Activated T-helper 9 cell treated with anti-CD3 and anti-CD28 coated beads, Interleukin-2, amount 50 U/mL, for 16 hours (primary cell): ENCODE measurements around the gene SNCB.

Experiments used
- DNase-seq: peaks from one replicate; pipeline ENCODE4 v3.0.0-alpha.2; 2020; ENCODE audit warnings: low read depth

The SNCB gene

DNA sequence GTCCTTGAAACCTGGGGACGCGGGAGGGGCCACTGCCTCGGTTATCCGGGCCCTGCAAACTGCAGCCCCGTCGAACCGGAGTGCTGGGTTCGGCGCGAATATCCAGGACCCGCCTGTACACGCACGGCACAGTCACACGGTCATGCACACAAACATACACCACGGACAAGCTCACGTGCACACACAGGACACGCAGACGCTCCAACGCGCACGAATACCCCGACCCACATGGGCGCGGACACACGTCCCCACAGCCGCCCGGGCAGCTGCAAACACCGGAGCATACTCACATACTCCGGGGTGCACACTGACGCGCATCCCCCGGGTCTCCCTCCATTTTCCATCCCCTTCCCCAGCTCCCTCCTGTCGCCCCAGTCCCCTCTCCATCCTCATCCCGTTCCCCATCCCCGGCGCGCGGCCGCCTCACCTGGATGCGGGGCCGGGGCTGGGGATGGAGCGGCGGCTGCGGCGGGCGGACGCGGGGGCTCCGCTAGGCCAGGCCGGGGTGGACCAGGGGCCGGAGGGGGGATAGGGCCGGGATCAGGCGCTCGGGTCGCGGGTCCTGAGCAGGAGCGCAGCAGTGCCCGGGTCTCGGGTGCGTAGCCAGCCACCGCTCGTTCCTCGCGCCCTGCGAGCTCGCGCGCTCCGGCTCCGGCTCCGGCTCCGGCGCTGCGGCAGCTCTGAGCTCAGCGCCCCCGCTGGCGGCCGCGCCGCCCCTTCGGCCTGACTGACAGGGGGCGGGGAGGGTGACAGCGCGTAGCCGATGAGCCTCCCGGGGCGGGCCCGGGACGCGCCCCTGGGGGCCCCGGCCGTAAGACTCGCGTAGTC is at the start of gene SNCB, which contains the start of gene EIF4E1B:
SNCB (minus strand) TSS at position 682 of the 828 bp plus-strand sequence. CDS start 880 bp downstream, outside the sequence.
EIF4E1B (plus strand) TSS at position 823 of the 828 bp plus-strand sequence. CDS start 12,113 bp downstream, outside the sequence.
- no peak for DNase-seq

DNA sequence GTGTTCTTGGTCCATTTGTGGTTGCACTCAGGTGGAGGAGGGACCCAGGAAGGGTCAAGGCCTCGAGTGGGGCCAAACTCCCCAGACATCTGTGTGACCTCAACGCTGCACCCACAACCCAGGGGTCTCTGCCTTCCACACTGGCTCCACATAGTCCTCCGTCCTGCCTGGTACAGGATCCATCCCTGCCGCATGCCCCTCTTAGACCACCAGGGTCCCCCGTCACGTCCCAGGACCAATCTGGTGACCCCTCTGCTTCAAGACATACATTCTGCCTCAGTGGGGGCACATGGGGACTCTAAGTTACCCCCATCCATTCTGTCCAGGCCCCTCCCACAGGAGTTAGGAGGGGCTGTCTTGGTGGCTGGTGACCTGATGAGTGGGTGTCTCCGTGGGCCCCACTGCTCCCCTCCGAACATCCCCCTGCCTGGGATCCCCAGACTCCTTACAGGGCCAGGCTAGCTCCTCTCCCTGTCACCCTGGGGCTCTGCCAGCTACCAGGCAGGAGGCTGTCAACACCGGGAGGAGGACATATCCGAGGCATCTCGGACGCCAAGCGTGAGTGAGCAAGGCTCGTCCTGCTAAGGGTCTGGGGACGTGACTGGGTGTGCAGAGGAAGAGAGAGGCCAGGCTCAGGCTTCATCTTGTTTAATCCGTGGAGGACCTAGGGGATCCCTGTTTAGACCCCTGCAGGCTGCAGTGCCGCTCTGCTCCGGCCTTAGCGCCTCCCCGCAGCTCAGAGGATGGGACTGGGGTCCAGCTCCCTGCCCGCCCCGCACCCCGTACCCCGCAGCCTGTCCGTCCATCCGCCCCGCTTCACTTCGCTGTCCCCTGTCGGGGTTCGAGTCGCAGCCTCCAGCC is 49.3 kb upstream of the SNCB start:
- DNase-seq, result no peak

DNA sequence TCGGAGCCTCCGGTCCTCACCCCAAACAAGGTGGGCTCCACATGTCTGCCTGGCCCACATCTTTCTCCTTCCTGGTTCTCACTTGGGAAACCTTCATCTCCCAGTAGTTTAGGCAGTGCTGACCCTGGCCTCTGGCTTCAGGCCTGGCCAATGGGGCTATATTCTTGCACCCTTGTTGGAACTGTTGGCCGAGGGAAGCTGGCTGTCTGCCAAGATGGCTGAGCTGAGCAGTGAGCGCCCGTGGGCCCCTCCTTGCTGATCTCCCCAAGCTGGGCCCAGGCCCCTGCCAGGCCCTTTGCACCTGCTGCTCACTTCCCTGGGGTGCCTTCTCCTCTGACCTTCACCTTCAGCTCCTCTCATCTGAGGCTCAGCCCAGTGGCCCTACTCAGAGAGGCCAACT is 48.2 kb upstream of the SNCB start:
- no peak for DNase-seq

DNA sequence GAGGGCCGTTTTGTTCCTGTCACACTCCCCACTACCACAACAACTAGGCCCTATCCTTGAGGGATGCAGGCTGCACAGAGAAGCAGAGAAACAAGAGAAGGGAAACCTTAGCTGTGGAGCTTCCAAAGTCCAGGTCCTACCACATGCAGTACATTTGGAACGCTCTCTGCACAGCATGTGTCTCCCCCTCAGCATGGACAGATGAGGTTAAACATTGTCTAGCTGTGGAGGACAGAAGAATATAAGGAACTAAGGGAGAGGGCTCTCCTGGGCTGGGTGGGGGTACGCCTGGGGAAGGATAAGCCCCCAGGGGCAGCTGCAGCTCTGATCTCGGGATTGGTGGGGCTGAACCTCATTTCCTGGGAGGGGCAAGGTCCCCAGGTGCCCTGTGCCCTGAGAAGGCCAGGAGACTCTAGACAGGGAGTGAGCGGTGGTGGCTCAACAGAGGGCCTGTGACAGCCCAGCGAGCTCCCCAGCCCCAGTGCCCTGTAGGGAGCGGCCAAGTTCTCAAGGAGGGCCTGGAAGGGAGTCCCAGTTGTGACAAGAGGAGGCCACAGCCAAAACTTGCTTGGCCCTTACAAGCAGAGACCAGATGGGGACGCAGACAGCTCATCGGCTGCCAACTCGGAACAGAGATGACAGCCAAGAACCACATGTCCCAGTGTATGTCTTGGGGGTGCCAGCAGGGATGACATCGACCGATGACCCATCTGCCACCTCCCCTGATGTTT is 47.0 kb upstream of the SNCB start:
- no peak for DNase-seq

DNA sequence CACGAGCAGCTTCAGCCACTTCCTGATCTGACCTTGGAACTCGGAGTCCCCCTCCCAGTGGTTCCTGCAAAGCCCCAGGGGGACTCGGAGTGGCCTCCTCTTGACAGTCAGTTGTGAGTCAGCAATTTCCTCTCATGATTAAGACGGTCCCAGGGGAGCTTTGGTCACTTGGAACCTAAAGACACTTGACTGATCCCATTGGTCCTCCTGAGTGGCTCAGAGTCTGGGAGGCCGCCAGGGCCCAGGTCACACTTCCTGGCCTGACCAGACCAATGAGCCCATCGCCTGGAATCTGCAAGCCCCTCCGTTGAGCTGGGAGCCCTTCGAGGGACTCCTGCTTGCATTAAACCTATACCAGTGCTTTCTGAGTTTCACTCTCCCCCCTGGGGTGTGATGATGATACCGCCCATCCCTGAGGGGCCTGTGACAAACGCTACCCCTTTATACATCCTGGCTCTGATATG is 46.1 kb upstream of the SNCB start:
- no peak for DNase-seq

DNA sequence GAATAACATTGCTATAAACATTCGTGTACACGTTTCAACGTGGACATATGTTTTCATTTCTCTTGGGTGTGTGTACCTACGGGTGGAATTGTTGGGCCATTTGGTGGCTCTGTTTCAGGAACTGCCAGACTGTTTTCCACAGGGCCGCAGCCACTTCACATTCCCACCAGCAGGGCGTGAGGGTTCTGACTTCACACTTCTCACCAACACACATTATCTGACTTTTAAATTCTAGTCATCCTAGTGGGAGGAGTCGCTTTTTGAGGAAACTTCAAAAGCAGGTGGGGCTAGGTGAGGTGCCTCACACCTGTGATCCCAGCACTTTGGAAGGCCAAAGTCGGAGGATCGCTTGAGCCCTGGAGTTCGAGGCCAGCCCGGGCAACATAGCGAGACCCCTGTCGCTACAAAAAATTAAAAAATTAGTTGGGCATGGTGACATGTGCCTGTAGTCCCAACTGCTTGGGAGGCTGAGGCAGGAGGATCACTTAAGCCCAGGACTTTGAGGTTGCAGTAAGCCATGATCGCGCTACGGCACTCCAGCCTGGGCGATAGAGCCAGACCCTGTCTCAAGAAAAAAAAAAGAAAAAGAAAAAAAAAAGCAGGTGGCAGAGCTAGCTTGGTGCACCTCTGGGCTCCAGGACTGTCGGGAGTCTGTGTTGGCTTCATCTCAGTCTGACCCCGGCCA is 45.5 kb upstream of the SNCB start:
- no peak for DNase-seq

DNA sequence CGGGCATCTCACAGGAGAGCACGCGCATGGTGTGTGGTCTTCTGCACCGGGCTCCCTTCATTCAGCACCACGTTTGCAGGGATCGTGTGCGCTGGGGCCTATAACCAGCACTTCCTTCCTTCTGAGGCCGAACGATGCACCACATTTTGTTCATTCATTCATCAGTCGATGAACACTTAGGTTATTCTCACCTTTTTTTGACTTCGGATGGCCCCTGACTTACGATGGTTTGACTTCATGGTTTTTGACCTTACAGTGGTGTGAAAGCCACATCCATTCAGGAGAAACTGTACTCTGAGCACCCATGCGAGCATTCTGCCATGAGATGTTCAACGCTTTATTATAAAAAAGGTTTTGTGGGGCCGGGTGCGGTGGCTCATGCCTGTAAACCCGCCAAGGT is 44.5 kb upstream of the SNCB start:
- DNase-seq, result no peak

DNA sequence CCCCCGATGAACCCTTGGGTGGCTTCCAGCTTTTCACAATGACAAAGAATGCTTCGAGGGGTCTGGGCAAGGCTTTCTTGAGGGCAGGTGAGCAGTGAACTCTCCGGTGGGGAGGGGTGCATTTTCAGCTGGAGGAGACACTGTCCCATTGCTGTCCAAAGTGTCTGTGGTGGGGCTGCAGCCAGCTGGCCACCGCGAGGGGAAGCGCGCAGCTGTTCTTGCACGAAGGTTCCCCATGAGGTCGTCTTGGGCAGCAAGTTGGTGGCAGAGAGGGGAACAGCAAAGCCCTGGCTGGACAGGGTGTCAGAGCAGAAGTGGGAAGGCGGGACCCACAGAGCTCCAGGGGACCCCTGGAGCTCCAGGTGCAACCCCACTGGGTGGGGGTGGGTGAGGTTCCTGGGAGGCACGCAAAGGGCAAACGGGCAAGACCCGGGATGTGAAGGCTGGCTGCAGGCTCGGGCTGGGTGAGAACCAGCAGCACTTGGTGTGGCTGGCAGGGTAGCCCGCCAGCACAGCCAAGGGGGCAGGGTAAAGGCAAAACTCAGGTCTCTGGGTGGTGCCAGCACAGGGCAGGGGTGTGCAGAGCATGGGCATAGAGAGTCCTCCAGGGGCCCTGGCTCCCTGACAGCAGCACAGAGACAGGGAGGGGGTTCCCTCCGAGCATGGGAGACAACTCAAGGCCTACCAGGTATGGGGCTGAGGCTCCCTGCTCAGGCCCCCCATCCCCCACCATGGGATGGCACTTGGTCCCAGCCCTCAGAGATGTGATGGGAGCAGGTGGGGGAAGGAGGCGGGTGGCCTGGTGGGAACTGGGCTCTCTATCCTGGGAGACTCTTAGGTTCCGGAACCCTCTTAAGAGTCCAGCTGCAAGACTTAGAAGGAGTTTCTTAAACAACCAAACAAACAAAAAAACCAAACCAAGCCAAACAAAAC is 43.6 kb upstream of the SNCB start:
- DNase-seq, result no peak

DNA sequence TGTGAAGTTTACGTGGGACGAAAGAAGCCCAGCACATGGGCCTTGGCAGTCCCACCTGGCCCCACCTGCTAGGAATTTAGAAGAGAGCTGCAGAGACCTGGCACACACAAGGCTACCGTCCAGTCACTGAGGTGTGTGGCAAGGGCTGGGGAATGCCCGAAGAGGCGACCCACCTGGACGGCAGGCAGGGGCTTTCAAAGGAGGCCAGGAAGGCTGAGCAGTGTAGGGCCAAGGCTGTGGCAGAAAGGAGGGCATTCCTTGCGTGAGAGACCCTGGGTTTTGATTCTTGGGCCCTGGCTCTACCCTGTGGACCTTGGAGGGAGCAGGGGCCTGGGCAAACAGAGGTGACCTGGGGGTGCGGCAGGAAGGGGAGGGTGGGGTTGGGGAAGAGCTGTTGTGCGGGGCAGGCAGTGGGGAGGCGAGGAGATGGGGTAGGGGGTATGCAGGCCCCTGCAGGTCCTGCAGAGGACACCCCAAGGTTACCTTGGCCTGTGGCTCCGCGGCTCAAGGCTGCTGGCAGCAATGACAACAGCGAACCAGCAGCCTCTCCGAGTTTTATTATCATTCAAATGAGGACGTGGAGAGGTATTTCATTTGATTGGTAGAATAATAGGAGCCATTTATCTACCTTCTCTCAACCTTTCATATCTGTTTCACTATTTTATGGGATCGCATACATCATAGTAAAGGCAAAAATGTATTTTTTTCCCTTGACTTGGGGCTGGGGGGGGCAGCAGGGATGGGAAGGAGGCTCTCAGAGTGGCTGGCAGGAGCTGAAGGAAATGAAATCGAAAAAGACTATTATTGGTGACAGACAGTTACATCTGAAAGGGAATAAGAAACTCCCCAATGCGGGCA is 41.8 kb upstream of the SNCB start:
- no peak for DNase-seq

DNA sequence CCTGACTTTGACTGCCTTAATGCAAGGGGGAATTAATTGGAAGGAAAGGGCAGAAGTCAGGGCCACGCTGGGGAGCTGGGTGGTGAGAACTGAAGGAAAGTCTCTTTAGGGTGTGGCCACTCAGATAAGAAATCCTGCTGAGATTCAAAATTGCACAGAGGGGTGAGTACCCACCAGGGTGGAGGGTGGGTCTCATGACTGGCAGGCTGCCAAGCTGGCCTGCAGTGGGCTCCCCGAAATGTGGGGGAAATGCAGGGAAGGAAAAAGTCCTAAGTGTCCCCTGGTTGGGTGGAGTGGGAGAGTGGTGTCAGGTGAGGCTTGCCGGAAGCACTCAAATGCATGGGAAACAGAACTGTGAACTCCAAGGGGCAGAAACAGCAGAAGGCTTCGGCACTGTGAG is 41.1 kb upstream of the SNCB start:
- DNase-seq, result no peak

DNA sequence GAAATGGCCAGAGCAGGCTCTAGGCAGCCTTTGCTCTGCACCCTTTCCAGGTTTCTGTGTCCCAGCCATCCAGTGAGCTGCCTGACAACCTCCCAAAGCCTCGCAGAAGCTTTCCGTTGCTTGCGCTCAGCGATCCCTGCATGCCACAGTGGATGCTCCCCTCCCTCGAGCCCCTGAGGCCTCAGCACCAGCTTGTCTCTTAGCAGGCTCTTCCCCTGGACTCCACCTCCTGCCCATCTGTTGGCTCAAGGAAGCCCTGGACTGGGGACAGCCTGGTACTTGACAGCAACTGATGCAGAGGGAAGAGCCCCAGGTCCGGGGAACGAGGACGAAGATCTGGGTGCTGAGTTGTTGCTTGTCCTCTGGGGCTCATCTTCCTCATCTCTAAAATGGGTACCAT is 40.1 kb upstream of the SNCB start:
- no peak for DNase-seq

DNA sequence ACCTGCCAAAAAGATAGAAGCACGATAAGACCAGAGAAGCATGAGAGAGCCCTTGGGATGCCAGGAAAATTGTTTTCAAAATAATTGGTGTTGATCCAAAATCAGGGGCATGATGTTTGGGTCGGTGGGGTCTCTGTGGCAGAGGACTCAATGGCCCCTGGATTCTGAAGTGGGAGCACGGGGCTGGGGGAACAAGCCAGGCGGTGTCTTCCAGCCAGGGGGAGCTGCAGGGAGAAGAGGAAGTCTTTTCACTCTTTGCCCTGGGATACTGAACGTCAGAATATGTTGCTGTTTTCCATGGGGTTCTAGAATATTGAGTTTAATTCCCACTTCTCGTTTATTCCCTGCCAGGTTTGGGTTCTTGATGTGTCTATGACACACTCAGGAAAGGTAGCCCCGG is 37.3 kb upstream of the SNCB start:
- no peak for DNase-seq

DNA sequence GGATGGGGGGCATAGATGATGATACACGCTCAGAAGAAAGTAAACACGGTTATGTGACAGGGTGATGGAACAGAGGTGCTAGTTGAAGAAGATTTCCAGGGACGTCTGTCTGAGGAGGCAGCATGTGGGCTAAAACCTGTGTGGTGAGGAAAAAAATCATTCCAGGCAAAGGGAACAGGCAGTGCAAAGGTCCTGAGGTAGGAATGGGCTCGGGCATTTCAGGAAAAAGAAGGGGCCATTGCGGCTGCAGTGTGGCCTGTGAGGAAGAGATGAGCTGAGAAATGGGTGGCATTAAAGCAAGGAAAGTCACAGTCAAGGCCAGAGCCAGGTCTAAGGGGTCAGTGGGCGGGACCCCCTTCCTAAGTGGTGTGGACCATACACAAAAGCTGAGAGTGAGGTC is 35.2 kb upstream of the SNCB start:
- no peak for DNase-seq

DNA sequence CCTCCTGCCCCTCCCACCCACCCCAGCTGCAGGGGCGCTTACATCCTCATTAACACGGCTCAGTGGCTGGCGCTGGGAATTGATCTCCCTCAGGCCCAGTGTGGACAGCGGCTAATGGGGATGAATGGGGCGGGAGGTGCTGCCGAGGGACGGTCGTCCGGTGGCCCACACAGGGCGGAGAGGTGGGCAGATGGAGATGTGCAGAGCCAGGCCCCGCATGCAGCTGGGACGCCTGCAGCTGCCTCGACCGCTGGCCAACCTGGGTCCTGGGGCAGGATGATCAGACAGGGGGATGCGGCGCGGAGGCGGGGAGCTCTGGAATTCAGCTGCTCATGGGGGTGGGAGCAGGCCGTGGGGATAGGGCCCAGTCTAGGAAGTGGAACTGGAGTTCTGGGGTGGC is 34.6 kb upstream of the SNCB start:
- no peak for DNase-seq

DNA sequence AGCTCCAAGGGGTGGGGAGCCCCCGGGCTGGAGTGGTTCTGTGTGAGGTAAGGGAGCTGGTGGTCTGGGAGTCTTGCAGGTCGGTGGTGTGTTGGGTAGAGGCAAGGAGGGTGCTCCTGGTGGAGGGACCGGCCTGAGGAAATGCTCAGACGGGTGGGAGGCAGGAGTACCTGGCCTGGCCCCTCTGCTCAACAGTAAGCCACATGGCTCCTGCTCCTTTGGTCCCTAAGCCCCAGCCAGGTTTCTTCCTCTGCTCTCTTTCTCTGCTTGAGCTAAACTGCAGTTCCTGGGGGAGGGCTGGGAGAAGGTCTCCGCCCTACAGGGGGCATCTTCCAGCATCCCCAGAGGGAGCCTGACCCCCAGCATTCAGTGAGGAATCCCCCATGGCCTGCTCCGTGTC is 34.1 kb upstream of the SNCB start:
- no peak for DNase-seq

DNA sequence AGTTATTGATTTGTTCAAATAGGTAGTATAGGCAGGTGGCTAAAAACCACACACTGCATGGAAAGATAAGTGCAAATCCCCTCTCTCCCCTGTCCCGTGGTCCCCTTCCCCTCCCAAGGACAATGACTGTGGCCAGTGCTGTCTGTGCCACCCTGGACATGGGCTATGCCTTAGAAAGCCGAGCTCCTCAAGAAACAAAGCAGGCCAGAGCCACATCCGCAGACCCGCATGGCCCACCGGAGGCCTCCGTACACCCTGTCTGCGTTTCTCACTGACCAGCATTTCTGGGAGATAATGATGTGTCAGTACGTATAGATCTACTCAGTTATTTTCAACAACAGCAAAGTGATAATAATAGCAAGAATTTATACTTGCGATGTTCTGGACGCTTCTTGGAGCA is 33.2 kb upstream of the SNCB start:
- no peak for DNase-seq

DNA sequence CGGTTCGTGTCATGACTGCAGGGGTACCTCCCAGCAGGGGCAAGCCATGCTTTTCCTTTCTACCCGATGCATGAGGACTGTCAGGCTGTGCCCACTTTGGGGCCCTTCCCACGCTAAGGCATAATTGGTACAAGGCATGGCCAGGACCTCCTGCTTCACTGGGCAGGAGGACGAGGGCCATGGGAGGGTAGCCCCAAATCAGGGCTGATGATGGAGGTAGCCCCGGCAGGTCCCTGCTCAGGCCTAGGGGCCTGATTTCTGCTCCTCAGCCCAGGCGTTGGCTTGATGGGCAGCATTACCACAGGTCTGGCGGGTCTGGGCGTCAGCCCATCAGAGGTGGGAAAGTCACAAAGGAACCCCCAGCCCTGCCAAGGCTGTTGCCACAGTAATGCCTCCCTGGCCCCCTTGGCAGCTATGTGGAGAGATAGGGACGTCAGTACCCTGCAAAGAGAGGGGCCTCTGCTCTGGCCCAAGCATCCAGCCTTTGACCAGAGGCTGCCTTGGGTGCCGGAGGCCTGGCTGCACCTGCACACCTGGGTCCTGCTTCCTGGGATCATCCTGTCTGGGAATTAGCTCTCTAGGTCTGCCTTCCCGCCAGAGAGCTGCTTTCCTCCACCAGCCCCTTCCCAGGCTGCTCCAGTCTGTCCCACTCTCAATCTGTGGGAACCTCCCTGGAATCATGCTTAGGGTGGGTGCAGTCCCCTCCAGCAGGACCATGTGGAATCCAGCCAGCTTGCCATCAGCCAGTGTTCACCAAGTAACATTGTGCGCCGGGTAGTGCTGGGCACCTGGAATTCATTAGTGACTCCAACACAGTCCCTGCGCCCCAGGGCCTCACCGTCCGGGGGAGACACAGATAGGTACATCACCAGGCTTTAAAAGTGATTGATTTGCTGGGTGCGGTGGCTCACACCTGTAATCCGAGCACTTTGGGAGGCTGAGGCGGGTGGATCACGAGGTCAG is 32.3 kb upstream of the SNCB start:
- DNase-seq, result no peak

DNA sequence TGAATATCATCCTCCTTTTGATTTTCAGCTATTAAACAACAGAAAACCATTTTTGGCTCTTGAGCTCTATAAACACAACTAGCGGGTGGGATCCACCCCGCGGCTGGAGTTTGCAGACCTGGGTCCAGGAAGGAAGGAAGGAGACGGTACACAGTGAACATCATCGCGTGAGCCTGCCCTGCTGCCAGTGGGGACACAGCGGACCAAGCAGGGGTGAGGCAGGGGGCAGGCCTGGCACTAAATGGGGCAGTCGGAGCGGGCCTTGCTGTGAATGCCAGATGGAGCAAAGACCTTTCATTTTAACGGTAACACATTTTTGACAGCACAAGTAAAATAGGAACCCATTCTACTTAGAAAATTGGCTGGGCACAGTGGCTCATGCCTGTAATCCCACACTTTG is 31.3 kb upstream of the SNCB start:
- no peak for DNase-seq
